Nephron progenitor cell (in vitro differentiated cells): ENCODE data around the gene COL6A1.

ENCODE experiments used
- DNase-seq: peaks from one replicate; pipeline ENCODE4 v3.0.0; 2021
- H3K27ac Mint-ChIP-seq: 2 replicates; pipeline ENCODE4 v1.8.0; 2021; ENCODE audit warnings: mild to moderate bottlenecking, moderate library complexity, mixed read lengths
- H3K27me3 Mint-ChIP-seq: 2 replicates; pipeline ENCODE4 v1.8.0; 2021; ENCODE audit warnings: mild to moderate bottlenecking, low read depth, mixed read lengths; ENCODE audit not compliant: poor library complexity
- H3K36me3 Mint-ChIP-seq: 2 replicates; pipeline ENCODE4 v1.8.0; 2021; ENCODE audit warnings: low read depth, mixed read lengths
- H3K4me1 Mint-ChIP-seq: 2 replicates; pipeline ENCODE4 v1.8.0; 2021; ENCODE audit warnings: mixed read lengths
- H3K4me3 Mint-ChIP-seq: 2 replicates; pipeline ENCODE4 v1.8.0; 2021; ENCODE audit warnings: mild to moderate bottlenecking, moderate library complexity, mixed read lengths
- H3K9me3 Mint-ChIP-seq: 2 replicates; pipeline ENCODE4 v1.8.0; 2021; ENCODE audit warnings: mild to moderate bottlenecking, moderate library complexity, mixed read lengths
- TF ChIP-seq, protein P1 (sequence below): fragments of 200-600 bp; sonication (generic); IDR thresholded peaks from 2 replicates; pipeline ENCODE4 v1.5.0; 2021; ENCODE audit warnings: antibody characterized with exemption

Gene COL6A1

DNA sequence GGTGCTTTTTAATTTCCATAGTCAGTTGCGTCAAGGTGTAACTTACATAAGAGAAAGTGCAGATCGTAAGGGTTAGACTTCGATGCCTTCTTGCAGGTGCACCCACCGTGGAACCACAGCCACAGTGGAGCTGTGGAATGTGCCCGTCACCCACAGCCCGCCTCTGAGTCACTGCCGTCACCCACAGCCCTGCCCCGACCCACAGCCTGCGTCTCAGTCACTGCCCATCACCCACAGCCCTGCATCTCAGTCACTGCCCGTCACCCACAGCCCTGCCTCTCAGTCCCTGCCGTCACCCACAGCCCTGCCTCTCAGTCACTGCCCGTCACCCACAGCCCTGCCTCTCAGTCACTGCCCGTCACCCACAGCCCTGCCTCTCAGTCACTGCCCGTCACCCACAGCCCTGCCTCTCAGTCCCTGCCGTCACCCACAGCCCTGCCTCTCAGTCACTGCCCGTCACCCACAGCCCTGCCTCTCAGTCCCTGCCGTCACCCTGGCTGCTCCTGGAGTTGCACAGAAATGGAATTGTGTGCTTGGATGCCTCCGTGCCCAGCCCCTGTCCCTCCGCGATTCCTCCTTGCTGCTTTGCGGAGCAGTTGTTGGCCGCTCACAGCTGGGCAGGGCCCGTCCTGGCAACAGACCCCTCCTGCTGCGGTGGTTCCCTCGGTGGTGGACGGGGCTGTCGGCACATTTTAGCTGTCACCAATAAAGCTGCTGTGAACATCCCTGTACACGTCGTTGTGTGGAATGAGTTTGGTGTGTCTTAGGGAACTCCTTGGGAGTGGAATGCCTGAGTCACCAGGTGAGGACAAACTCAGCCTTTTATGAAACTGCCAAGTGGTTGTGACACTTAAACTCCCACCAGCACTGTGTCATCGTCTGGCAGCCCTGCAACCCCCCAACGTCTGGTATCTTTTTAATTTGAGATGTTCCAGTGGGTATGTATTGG lies 71.4 kb downstream of the COL6A1 start:
- Mint-ChIP-seq H3K9me3 (peaks cover 8% of the 10 kb centered on the region), H3K4me3 (no peak overlapping the region), H3K4me1 (peaks cover 43% of the 10 kb centered on the region), H3K27ac (no peak overlapping the region), H3K27me3 (peaks cover under 1% of the 10 kb centered on the region), H3K36me3 (no peaks in the 10 kb centered on the region)
- TF ChIP-seq, protein P1, sequence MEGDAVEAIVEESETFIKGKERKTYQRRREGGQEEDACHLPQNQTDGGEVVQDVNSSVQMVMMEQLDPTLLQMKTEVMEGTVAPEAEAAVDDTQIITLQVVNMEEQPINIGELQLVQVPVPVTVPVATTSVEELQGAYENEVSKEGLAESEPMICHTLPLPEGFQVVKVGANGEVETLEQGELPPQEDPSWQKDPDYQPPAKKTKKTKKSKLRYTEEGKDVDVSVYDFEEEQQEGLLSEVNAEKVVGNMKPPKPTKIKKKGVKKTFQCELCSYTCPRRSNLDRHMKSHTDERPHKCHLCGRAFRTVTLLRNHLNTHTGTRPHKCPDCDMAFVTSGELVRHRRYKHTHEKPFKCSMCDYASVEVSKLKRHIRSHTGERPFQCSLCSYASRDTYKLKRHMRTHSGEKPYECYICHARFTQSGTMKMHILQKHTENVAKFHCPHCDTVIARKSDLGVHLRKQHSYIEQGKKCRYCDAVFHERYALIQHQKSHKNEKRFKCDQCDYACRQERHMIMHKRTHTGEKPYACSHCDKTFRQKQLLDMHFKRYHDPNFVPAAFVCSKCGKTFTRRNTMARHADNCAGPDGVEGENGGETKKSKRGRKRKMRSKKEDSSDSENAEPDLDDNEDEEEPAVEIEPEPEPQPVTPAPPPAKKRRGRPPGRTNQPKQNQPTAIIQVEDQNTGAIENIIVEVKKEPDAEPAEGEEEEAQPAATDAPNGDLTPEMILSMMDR = no peak
- no peak for DNase-seq

- DNase-seq = no peak
- Mint-ChIP-seq H3K36me3 (peaks cover under 1% of the 10 kb centered on the region), H3K9me3 (peaks cover 18% of the 10 kb centered on the region), H3K27me3 (peaks cover 4% of the 10 kb centered on the region), H3K4me3 (no peak overlapping the region), H3K27ac (peak overlapping the region; percentile 69), H3K4me1 (peaks cover 50% of the 10 kb centered on the region)
- TF ChIP-seq, protein P1 = no peak
Measured at GRCh38 chr21:46054031-46054430, 72.5 kb downstream of the COL6A1 start.

DNA sequence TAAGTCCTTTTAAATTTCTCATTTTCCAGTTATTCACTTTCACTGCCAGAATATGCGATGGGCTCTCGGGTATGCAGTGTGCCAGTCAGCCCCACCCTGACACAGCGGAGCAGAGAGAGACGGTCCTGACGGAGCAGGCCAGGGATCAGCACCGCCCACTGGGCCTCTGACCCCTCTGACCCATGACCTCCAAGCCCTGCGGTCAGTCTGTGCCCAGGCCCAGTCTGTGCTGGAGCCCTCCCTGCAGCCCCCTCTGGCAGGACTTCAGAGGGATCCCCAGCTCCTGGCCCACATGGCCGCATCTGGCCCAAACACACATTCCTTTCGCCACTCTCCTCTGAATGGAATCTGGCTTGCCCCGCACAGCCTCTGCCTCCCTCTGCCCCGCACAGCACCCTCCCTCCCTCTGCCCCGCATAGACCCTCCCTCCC lies 72.9 kb downstream of the COL6A1 start:
- H3K9me3 Mint-ChIP-seq = peaks cover 22% of the 10 kb centered on the region
- peaks cover 9% of the 10 kb centered on the region for H3K27me3 Mint-ChIP-seq
- peaks cover 4% of the 10 kb centered on the region for H3K36me3 Mint-ChIP-seq
- H3K4me3 Mint-ChIP-seq = no peak overlapping the region
- TF ChIP-seq, protein P1 = no peak
- H3K27ac Mint-ChIP-seq = peak overlapping the region; percentile 69
- H3K4me1 Mint-ChIP-seq = peaks cover 50% of the 10 kb centered on the region
- no peak for DNase-seq
